DMS153 treated with DMSO at 0.1 percent for 48 hours (cell line): ENCODE results near the gene BMP5.

Source experiments
- DNase-seq: peaks from one replicate; lab custom pipeline; 2025; ENCODE audit not compliant: unreplicated experiment; lab: John Stamatoyannopoulos, UW

Gene BMP5

GRCh38 chr6:55726144-55726543 is 149.2 kb downstream of the BMP5 start:
- no peak for DNase-seq

DNA sequence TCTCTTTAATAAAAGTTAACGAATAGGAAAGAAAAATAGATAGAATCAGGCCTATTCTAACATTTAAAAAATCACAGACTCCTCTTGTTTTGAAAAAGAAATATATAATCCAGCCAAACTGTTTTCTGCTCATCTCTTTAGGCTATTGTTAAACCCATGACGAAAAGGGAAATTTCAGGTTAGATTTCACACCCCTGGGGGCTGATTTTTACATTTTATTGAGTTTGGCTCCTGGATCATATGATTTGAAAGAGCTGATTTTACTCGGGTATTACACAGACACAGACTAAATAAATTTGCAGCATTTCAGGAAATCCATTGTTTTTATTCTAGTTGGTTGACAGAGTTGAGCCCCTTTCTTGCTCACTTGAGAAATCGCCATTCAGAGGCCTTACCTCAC is 160.6 kb downstream of the BMP5 start:
- DNase-seq = no peak

GRCh38 chr6:55713436-55713835 is 162.0 kb downstream of the BMP5 start:
- no peak for DNase-seq

- DNase-seq = no peak
Measured at GRCh38 chr6:55708711-55709110, 166.7 kb downstream of the BMP5 start.

DNA sequence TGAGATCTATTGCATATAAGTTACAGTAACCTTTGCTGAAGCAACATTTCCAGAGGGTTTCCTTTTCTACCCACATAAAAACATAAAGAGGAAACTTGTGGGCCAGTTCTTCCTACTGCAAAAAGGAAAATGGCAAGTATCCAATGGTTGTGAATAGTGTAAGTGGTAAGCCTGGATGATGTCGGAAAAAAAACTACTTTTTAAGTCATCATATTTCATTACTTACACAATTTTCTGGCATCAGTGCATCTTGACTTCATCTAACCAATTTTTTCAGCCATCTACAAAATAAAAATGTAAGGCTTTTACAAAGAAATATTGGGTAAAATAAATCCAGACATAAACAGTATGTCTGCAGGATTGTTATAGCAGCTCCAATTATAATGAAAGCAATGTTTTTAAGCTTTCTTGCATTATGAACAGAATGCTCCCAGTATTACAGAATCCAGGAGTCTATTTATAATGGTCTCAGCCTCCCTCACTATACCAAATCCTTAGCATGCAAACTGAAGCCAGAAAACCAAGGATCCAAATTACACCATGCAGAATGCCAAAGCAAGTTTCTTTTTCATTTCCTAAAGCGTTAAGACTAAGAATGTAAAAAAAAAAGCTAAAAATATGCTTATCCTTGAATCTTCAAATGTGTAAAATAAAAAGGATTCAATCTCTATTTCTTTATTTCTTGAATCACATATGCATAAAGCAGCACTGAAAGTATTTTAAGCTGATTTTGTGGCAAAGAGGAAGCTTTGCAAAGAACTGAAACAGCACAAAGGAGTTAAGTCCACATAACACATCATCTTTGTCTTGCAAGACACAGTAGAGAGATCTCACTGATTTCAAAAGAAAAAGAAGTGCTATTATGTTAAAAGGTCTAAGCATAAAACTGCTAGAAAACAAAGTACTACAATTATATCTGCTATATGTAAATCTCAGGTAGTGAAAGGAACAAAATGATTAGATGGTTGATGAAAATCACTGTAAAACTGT is 169.6 kb downstream of the BMP5 start:
- DNase-seq = no peak

- no peak for DNase-seq
Measured at GRCh38 chr6:55704421-55704820, 171.0 kb downstream of the BMP5 start.
